Naive B cell (primary cell): ENCODE results near the gene GEMIN4. TPM values are rescaled to one million over a fixed set of nuclear protein-coding genes. Genes with fewer than 3 reads are reported as not detected.
A peak's percentile ranks its signal among the peaks of the same experiment; 100 is the strongest.
"Not testable (repeated sequence)": the region's sequence is repeated elsewhere in the genome, so short reads cannot be mapped to it uniquely, and the experiment has no call there.

Source experiments
- ATAC-seq, 2 donors: fragments of 150-1000 bp; cut with Tn5 transposase; 2 replicates each; pipeline ENCODE4 v1.10.0; 2021; ENCODE audit warnings: low read depth in 2 of 2, mild to moderate bottlenecking in 2 of 2, moderate library complexity in 2 of 2
- DNase-seq: peaks from one replicate; pipeline ENCODE4 v3.0.0; 2022
- H3K27ac Mint-ChIP-seq, 6 donors: one replicate each; pipeline ENCODE4 v1.8.0; 2020 to 2022; ENCODE audit warnings: mild to moderate bottlenecking in 6 of 6, mixed read lengths in 6 of 6, moderate library complexity in 5 of 6, inconsistent platforms in 2 of 6
- H3K27me3 Mint-ChIP-seq, 3 donors: one replicate each; pipeline ENCODE4 v1.8.0; 2021 to 2022; ENCODE audit warnings: mixed read lengths in 3 of 3, mild to moderate bottlenecking in 1 of 3
- H3K36me3 Mint-ChIP-seq, 2 donors: one replicate each; pipeline ENCODE4 v1.8.0; 2020 to 2022; ENCODE audit warnings: mixed read lengths in 2 of 2, inconsistent platforms in 1 of 2, mild to moderate bottlenecking in 1 of 2
- H3K4me1 Mint-ChIP-seq, 3 donors: one replicate each; pipeline ENCODE4 v1.8.0; 2020 to 2022; ENCODE audit warnings: mixed read lengths in 3 of 3, inconsistent platforms in 1 of 3, mild to moderate bottlenecking in 1 of 3, moderate library complexity in 1 of 3
- H3K4me3 Mint-ChIP-seq, 8 donors: one replicate each; pipeline ENCODE4 v1.8.0; 2020 to 2022; ENCODE audit warnings: mild to moderate bottlenecking in 8 of 8, mixed read lengths in 8 of 8, moderate library complexity in 8 of 8, inconsistent platforms in 2 of 8
- H3K9me3 Mint-ChIP-seq, 7 donors: one replicate each; pipeline ENCODE4 v1.8.0; 2020 to 2022; ENCODE audit warnings: mixed read lengths in 7 of 7, mild to moderate bottlenecking in 5 of 7, inconsistent platforms in 2 of 7, moderate library complexity in 1 of 7
- polyA plus RNA-seq, 6 donors: library from polyadenylated mRNA; unstranded; fragments of 300-500 nt; fragmentation: Illumina TruSeq; gene quantifications; one replicate each; pipeline ENCODE4 v1.2.3, GENCODE V29; 2021; ENCODE audit warnings: low read depth in 6 of 6

GEMIN4 gene
- polyA plus RNA-seq, 6 donors from 2014 or later = 22.8 to 37.8 (median 26.2) TPM

DNA sequence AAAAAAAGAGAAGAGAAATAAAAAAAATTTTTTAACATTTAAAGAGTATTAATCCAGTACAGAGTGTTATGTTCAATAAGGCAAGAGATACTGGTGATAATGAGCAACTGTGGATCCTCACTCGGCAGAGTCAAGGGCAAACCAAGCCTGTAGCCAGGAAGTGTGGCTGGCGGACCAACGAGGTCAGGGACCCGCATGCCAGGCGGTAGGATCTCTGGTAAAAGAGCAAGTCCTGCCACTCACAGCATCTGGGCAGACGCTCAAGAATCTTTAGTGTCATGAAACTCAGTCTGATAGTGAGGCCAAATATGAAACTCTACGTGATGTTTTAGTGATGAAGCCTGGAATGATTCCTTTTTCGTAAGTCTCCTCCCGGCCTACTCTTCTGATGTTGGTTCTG, 8.3 kb upstream of the GEMIN4 start:
- no peaks in the 10 kb centered on the region for H3K27me3 Mint-ChIP-seq
- peaks cover 9 to 16% of the 10 kb centered on the region in 2 donors for H3K36me3 Mint-ChIP-seq
- H3K4me1 Mint-ChIP-seq = peaks cover 0 to 9% (median 1%) of the 10 kb centered on the region in 3 donors
- no peak for DNase-seq
- H3K9me3 Mint-ChIP-seq = no peaks in the 10 kb centered on the region
- no peak overlapping the region for H3K27ac Mint-ChIP-seq
- ATAC-seq = no peak
- H3K4me3 Mint-ChIP-seq = no peak overlapping the region

DNA sequence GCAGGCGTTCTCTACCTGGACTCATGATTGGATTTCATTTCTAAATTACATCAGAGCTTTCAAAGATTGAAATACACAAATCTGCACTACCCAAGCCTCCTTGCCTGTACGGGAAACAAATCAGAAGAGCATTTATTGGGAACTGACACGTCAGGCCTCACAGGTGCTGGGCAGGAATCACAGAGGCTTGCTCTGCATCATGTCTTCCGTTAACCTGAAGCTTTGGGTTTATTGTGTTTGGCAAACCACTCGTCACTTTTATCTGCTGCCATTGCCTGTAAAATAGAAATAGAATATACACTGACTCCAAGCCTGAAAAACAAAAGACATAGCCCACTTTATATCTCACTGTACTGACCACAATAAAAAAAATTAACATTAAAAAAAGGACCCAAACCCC, 7.9 kb upstream of the GEMIN4 start:
- H3K36me3 Mint-ChIP-seq = peaks cover 5 to 12% of the 10 kb centered on the region in 2 donors
- H3K27ac Mint-ChIP-seq = no peak overlapping the region

DNA sequence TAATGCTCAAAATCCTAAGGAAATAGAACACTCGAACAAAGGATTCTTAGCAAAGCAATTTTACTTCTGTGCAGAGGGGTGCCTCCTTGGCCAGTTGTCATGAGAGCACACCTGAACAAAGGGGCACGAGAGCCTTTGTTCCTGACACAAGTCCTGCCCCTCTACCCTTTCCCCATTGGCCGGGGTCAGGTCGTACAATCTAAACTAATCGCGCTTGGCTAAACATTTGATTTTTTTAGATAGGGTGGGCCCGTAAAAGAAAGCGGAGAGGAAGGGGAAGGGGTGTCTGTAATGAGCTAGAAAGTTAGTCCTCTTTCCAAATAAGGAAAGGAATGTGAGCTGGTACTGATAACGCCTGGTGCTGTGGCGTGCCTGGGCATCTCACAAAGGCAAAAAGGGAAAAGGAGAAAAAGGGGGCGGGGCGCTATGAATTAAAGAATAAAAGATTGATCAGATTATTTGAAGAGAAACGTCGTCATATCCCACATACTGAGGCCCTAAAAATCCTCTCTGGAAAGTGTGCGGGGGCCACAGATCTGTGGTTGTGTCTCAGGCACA, 4.0 kb upstream of the GEMIN4 start:
- Mint-ChIP-seq H3K4me3 (peak overlapping the region in 3 of 8 donors; percentile 38 to 74 (median 57)), H3K4me1 (peaks cover 12 to 15% (median 14%) of the 10 kb centered on the region in 3 donors), H3K27ac (peak overlapping the region in 2 of 6 donors; percentile 13 to 37)
- DNase-seq, ATAC-seq, H3K36me3 Mint-ChIP-seq, H3K9me3 Mint-ChIP-seq, H3K27me3 Mint-ChIP-seq: not testable (repeated sequence)

More for the DNA sequence above, 7.9 kb upstream of the GEMIN4 start:
- DNase-seq = no peak
- no peak overlapping the region for H3K4me3 Mint-ChIP-seq
- no peak for ATAC-seq
- no peaks in the 10 kb centered on the region for H3K27me3 Mint-ChIP-seq
- H3K4me1 Mint-ChIP-seq = peaks cover 0 to 5% (median under 1%) of the 10 kb centered on the region in 3 donors
- no peaks in the 10 kb centered on the region for H3K9me3 Mint-ChIP-seq

DNA sequence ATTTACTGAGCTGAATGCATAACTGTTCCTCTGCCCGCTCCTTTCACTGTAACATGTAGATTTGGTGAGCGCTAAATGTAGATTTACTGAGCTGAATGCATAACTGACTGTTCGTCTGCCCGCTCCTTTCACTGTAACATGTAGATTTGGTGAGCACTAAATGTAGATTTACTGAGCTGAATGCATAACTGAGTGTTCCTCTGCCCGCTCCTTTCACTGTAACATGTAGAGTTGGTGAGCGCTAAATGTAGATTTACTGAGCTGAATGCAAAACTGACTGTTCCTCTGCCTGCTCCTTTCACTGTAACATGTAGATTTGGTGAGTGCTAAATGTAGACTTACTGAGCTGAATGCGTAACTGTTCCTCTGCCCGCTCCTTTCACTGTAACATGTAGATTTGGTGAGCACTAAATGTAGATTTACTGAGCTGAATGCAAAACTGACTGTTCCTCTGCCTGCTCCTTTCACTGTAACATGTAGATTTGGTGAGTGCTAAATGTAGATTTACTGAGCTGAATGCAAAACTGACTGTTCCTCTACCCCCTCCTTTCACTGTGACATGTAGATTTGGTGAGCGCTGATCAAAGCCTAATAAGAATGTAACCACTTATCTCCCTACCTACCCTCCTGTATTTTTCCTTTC, 3.4 kb upstream of the GEMIN4 start:
- H3K27me3 Mint-ChIP-seq, ATAC-seq, DNase-seq, H3K36me3 Mint-ChIP-seq, H3K9me3 Mint-ChIP-seq: not testable (repeated sequence)
- peak overlapping the region in 1 of 6 donors; percentile 13 for H3K27ac Mint-ChIP-seq
- H3K4me3 Mint-ChIP-seq = peak overlapping the region in 1 of 8 donors; percentile 74
- peaks cover 18 to 20% (median 18%) of the 10 kb centered on the region in 3 donors for H3K4me1 Mint-ChIP-seq

DNA sequence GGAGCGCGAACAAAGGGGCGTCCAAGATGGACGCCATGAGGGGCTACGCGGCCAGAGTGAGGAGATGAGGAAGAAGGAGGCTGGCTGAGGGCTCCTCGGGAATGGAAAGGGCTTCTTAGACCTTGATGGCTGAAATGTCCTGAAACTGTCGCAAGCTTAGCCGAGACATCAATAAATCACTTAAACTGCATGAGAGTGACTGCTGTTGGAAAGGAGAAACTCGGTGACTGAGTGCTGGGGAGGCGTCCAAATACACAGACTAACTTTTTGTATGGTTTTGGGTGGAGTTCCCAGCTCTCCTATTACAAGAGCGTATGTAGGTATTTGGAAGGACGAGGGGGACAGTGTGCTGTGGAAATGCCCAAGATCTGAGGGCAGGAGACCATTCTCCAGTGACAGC, 1.4 kb upstream of the GEMIN4 start:
- no peaks in the 10 kb centered on the region for H3K27me3 Mint-ChIP-seq
- peak overlapping the region in 2 of 6 donors; percentile 26 to 87 for H3K27ac Mint-ChIP-seq
- H3K36me3 Mint-ChIP-seq = no peaks in the 10 kb centered on the region
- H3K4me3 Mint-ChIP-seq = peak overlapping the region in 7 of 8 donors; percentile 15 to 89 (median 80)
- H3K4me1 Mint-ChIP-seq = peaks cover 31 to 33% (median 32%) of the 10 kb centered on the region in 3 donors
- no peak for ATAC-seq
- DNase-seq = no peak
- no peaks in the 10 kb centered on the region for H3K9me3 Mint-ChIP-seq

DNA sequence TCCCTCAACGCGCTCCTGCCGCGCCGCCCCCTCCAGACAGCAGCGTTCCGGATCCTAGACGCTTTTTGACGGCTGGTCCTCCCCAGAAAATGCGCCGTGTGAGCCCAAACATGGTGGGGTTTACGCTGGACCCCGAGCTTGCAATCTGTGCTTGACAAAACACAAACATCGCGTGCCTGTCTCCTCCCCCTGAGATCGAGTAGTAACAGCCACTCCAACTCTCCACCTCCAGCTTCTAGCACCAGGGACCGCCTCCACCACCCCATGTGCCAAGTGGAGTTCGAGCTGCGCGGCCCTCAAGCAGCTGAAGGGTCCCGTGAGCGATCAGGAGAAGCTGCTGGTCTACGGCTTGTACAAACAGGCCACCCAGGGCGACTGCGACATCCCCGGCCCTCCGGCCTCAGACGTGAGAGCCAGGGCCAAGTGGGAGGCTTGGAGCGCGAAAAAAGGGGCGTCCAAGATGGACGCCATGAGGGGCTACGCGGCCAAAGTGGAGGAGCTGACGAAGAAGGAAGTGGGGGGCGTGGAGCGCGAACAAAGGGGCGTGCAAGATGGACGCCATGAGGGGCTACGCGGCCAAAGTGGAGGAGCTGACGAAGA, 656 bp upstream of the GEMIN4 start:
- Mint-ChIP-seq H3K9me3 (no peaks in the 10 kb centered on the region), H3K27ac (peak overlapping the region; percentile 96 to 98 (median 97)), H3K4me1 (peaks cover 37 to 40% (median 38%) of the 10 kb centered on the region in 3 donors), H3K27me3 (no peaks in the 10 kb centered on the region), H3K36me3 (no peaks in the 10 kb centered on the region), H3K4me3 (peak overlapping the region; percentile 91 to 97 (median 96))
- peak; percentile 10 to 13 for ATAC-seq
- DNase-seq = no peak

DNA sequence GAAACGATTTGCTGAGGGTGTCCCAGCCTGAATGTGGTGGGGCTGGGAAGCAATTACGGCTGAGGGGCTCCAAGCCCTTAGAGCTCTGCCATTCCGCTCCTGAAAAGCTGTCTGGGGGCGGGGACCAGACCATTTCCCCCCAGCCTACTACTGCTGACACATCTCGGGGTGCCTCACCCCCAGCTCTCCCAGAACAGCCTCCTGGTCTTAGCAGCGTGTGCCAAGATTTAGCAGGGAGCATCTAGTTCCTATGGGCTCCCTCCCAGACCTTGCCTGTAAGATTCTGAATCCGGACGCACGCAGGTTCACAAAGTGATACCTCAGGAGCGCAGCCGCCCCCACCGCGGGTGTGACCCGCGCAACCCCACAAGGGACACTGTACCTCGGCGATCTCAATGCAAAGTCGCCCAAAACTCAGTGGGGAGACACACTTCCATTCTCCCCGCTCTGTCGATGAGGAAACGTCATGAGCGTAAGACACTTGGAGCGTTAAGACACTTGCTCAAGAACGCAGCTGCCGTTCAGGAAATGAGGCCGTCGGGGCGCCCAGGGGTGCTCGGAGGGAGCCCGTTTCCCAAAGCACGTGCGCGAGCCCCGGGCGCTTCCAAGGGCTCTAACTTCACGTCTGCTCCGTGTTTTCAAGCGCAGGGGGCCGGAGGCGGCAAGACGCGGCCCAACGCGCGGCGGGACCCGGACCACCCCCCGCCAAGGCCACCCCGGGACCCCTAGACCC, 629 bp downstream of the GEMIN4 start:
- Mint-ChIP-seq H3K4me3 (peak overlapping the region; percentile 91 to 97 (median 96)), H3K27me3 (no peaks in the 10 kb centered on the region), H3K36me3 (no peaks in the 10 kb centered on the region), H3K4me1 (peaks cover 37 to 41% (median 38%) of the 10 kb centered on the region in 3 donors), H3K27ac (peak overlapping the region; percentile 94 to 100 (median 98)), H3K9me3 (no peaks in the 10 kb centered on the region)
- DNase-seq = peak; percentile 70
- peak; percentile 56 to 59 for ATAC-seq

DNA sequence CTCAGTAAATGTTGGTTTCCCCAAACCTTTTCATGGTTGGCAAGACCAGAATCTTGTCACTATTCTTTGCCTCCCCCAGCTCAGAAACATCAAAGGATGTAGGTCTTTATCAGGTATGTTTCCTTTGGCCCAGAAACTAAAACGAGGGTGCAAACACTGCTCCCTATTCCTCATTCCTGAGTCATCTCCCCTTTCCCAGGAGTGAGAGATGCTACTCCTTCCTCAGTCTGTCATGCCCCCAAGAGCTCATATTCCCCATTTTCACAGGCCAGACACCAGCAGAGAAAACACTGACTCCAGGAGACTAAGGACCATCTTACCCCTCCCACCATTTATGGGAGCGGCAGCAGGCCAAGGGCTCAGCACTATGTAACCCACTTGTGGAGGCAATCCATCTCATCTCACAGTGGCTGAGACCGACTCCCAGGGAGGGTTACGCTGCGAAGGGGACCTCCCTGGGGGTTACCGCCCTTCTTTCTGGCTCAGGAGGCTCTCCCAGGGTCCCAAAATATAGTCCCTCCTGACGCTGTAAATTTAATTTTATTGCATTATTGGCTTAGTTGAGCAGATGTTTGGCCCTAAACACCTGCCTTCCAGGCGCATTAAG, 1.5 kb downstream of the GEMIN4 start:
- Mint-ChIP-seq H3K4me3 (peak overlapping the region; percentile 43 to 97 (median 95)), H3K9me3 (no peaks in the 10 kb centered on the region), H3K27ac (peak overlapping the region; percentile 9 to 98 (median 96)), H3K4me1 (peaks cover 37 to 41% (median 38%) of the 10 kb centered on the region in 3 donors), H3K36me3 (no peaks in the 10 kb centered on the region), H3K27me3 (no peaks in the 10 kb centered on the region)
- DNase-seq (no peak), ATAC-seq (no peak)

DNA sequence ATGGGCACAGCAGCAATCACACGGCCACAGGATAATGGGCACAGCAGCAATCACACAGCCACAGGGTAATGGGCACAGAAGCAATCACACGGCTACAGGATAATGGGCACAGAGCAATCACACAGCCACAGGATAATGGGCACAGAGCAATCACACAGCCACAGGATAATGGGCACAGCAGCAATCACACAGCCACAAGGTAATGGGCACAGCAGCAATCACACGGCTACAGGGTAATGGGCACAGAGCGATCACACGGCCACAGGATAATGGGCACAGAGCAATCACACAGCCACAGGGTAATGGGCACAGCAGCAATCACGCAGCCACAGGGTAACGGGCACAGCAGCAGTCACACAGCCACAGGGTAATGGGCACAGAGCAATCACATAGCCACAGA, 2.7 kb downstream of the GEMIN4 start:
- DNase-seq, H3K27me3 Mint-ChIP-seq, H3K9me3 Mint-ChIP-seq, ATAC-seq, H3K36me3 Mint-ChIP-seq: not testable (repeated sequence)
- Mint-ChIP-seq H3K4me1 (peaks cover 37 to 41% (median 38%) of the 10 kb centered on the region in 3 donors), H3K27ac (peak overlapping the region in 2 of 6 donors; percentile 56 to 81), H3K4me3 (peak overlapping the region in 4 of 8 donors; percentile 8 to 74 (median 44))

DNA sequence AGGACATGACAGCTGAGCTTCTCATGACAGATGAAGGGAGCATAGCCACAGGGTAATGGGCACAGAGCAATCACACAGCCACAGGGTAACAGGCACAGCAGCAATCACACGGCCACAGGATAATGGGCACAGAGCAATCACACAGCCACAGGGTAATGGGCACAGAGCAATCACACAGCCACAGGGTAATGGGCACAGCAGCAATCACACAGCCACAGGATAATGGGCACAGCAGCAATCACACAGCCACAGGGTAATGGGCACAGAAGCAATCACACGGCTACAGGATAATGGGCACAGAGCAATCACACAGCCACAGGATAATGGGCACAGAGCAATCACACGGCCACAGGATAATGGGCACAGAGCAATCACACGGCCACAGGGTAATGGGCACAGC, 3.5 kb downstream of the GEMIN4 start:
- ATAC-seq, H3K27me3 Mint-ChIP-seq, DNase-seq, H3K36me3 Mint-ChIP-seq, H3K27ac Mint-ChIP-seq, H3K9me3 Mint-ChIP-seq: not testable (repeated sequence)
- Mint-ChIP-seq H3K4me3 (peak overlapping the region in 1 of 8 donors; percentile 22), H3K4me1 (peaks cover 37 to 41% (median 38%) of the 10 kb centered on the region in 3 donors)

DNA sequence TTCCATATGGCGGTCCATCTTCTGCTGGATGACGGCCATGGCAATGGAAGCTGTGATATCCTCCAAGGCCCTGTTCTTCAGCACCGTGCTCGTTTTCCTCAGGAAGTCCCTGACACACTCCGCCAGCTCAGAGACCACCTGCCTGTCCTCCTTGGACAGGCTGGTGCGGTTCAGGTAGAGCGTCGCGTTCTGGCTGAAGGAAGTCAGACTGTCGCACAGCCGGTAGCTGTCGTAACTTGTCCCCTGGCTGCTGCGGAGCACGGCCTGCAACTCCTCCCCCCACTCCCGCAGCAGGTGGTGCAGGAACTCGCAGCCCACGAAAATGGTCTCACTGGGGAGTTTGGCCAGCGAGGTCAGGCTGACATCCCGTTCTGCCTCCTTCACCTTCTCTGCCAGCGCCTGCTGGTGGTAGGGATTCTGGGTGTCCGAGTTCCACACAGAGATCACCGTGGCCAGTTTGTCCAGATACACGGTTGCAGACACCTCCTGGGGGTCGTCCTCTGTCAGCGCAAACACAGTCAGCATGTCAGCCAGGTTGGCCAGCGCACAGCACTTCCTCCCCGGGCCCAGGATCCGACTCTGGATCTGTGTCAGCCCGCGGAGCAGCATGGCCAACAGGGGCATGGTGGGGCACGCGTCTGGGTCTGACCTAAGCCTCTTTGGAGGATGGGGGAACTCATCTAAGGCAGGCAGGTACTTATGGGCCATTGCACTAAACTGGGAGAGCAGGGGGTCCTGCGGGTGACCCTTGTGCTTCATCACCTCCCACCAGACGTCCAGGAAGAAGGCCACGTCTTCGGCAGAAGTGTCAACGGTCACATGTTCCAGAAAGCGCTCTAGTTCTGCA, 5.1 kb downstream of the GEMIN4 start:
- Mint-ChIP-seq H3K27ac (no peak overlapping the region), H3K4me3 (peak overlapping the region in 2 of 8 donors; percentile 29 to 56), H3K4me1 (peaks cover 31 to 36% (median 32%) of the 10 kb centered on the region in 3 donors), H3K36me3 (no peaks in the 10 kb centered on the region), H3K9me3 (no peaks in the 10 kb centered on the region), H3K27me3 (no peaks in the 10 kb centered on the region)
- ATAC-seq (no peak), DNase-seq (no peak)

DNA sequence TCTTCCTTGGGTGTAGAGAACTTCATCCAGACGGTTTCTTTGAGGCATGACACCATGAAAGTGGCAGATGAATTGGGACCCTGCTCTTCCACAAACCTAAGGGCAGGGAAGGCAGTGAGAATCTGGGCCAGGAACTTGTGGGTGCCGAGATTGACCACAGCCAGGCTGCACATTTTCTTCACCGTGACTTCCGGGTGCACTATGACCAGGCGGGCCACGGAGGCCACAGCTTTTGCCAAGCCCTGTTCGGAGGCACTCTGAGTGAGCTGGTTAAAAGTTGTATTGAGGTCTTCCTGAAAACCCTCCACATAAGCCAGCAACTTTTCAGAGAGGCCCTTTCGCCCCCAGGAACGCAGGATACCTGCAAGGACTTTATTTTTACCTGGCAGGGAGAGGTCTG, 5.9 kb downstream of the GEMIN4 start:
- Mint-ChIP-seq H3K27me3 (no peaks in the 10 kb centered on the region), H3K4me1 (peaks cover 29 to 36% (median 30%) of the 10 kb centered on the region in 3 donors), H3K9me3 (no peaks in the 10 kb centered on the region), H3K4me3 (no peak overlapping the region), H3K27ac (no peak overlapping the region), H3K36me3 (no peaks in the 10 kb centered on the region)
- ATAC-seq (no peak), DNase-seq (no peak)
